WTC11 (cell line): Measurements from ENCODE around the gene CTIF. TPM values are rescaled to one million over a fixed set of nuclear protein-coding genes. Genes with fewer than 3 reads are reported as not detected.

ENCODE experiments used
- ATAC-seq: fragments of 200-7000 bp; cut with Tn5 transposase; 2 replicates; pipeline ENCODE4 v1.10.0; 2021; ENCODE audit warnings: mild to moderate bottlenecking, moderate library complexity
- CTCF ChIA-PET: fragments of 300-600 bp; sonication (Branson Sonifier 250); formaldehyde crosslinking; loops from one replicate; lab custom pipeline; 2021; ENCODE audit warnings: antibody characterized with exemption; lab: Charles Lee
- POLR2A ChIA-PET: fragments of 350-600 bp; sonication (Branson Sonifier 250); formaldehyde crosslinking; loops from one replicate; lab custom pipeline; 2021; ENCODE audit warnings: antibody characterized with exemption; lab: Charles Lee
- DNase-seq: peaks from one replicate; pipeline ENCODE4 v3.0.0; 2021; ENCODE audit warnings: low spot score
- H3K27ac Mint-ChIP-seq: 2 replicates; pipeline ENCODE4 v1.8.0; 2021; ENCODE audit warnings: mixed read lengths
- H3K27me3 Mint-ChIP-seq: 2 replicates; pipeline ENCODE4 v1.8.0; 2021; ENCODE audit warnings: low read depth, mild to moderate bottlenecking, moderate library complexity, mixed read lengths
- H3K36me3 Mint-ChIP-seq: 2 replicates; pipeline ENCODE4 v1.8.0; 2021; ENCODE audit warnings: mixed read lengths
- H3K4me1 Mint-ChIP-seq: 2 replicates; pipeline ENCODE4 v1.8.0; 2022; ENCODE audit warnings: mixed read lengths
- H3K4me3 Mint-ChIP-seq: 2 replicates; pipeline ENCODE4 v1.8.0; 2021; ENCODE audit warnings: mild to moderate bottlenecking, moderate library complexity, mixed read lengths
- H3K9me3 Mint-ChIP-seq: 2 replicates; pipeline ENCODE4 v1.8.0; 2021; ENCODE audit warnings: mixed read lengths
- ATF1 ChIP-seq: sonication (generic); formaldehyde crosslinking; IDR thresholded peaks from 2 replicates; pipeline ENCODE4 v1.8.1; 2023; ENCODE audit warnings: mild to moderate bottlenecking, moderate library complexity, missing genetic modification reagents
- CREM ChIP-seq: sonication (generic); formaldehyde crosslinking; IDR thresholded peaks from 2 replicates; pipeline ENCODE4 v1.8.1; 2022; ENCODE audit warnings: mild to moderate bottlenecking, missing genetic modification reagents, moderate library complexity
- GTF2I ChIP-seq: fragments of 250-450 bp; sonication (Bioruptor Pico); conservative IDR thresholded peaks from 2 replicates; pipeline ENCODE4 v1.4.0; 2021; ENCODE audit warnings: mild to moderate bottlenecking
- NFYB ChIP-seq: sonication (generic); formaldehyde crosslinking; conservative IDR thresholded peaks from 2 replicates; pipeline ENCODE4 v1.8.0; 2022; ENCODE audit warnings: low read depth, missing genetic modification reagents
- NR3C1 ChIP-seq: sonication (generic); formaldehyde crosslinking; conservative IDR thresholded peaks from 2 replicates; pipeline ENCODE4 v1.8.1; 2023; ENCODE audit warnings: low read depth, mild to moderate bottlenecking, missing genetic modification reagents
- SOX15 ChIP-seq: fragments of 250-450 bp; sonication (Bioruptor Pico); IDR thresholded peaks from 2 replicates; pipeline ENCODE4 v1.9.0; 2021; ENCODE audit warnings: mild to moderate bottlenecking
- SP1 ChIP-seq: sonication (generic); formaldehyde crosslinking; conservative IDR thresholded peaks from 2 replicates; pipeline ENCODE4 v1.8.1; 2022; ENCODE audit warnings: missing genetic modification reagents
- ZBTB21 ChIP-seq: sonication (generic); formaldehyde crosslinking; IDR thresholded peaks from 2 replicates; pipeline ENCODE4 v1.8.1; 2023; ENCODE audit warnings: mild to moderate bottlenecking, missing genetic modification reagents, borderline replicate concordance
- ZNF317 ChIP-seq: sonication (generic); formaldehyde crosslinking; IDR thresholded peaks from 2 replicates; pipeline ENCODE4 v1.8.1; 2023; ENCODE audit warnings: low read depth, mild to moderate bottlenecking, moderate library complexity, missing genetic modification reagents, borderline replicate concordance
- ZNF396 ChIP-seq: fragments of 250-450 bp; sonication (Bioruptor Pico); IDR thresholded peaks from 2 replicates; pipeline ENCODE4 v1.8.0; 2021; ENCODE audit warnings: mild to moderate bottlenecking, moderate library complexity, borderline replicate concordance
- total RNA-seq: library from RNA; stranded (reverse); gene quantifications from 3 replicates; pipeline ENCODE4 v1.2.3, GENCODE V29; 2021
- TF ChIP-seq, protein P1 (sequence below): sonication (generic); formaldehyde crosslinking; IDR thresholded peaks from 2 replicates; pipeline ENCODE4 v1.8.0; 2023; ENCODE audit warnings: missing genetic modification reagents
- TF ChIP-seq, protein P2 (sequence below): sonication (generic); formaldehyde crosslinking; IDR thresholded peaks from 2 replicates; pipeline ENCODE4 v1.8.0; 2022; ENCODE audit warnings: mild to moderate bottlenecking, missing genetic modification reagents
- TF ChIP-seq, protein P3 (sequence below): sonication (generic); formaldehyde crosslinking; IDR thresholded peaks from 2 replicates; pipeline ENCODE4 v1.8.0; 2022; ENCODE audit warnings: mild to moderate bottlenecking, missing genetic modification reagents
- TF ChIP-seq, protein P4 (sequence below): fragments of 250-450 bp; sonication (Bioruptor Pico); IDR thresholded peaks from 2 replicates; pipeline ENCODE4 v1.8.0; 2021; ENCODE audit warnings: mild to moderate bottlenecking
- TF ChIP-seq, protein P5 (sequence below): sonication (generic); formaldehyde crosslinking; IDR thresholded peaks from 2 replicates; pipeline ENCODE4 v1.8.1; 2023; ENCODE audit warnings: mild to moderate bottlenecking, missing genetic modification reagents, moderate library complexity
- TF ChIP-seq, protein P6 (sequence below): sonication (generic); formaldehyde crosslinking; IDR thresholded peaks from 2 replicates; pipeline ENCODE4 v1.8.1; 2023; ENCODE audit warnings: mild to moderate bottlenecking, missing genetic modification reagents, borderline replicate concordance
- TF ChIP-seq, protein P7 (sequence below): sonication (generic); formaldehyde crosslinking; IDR thresholded peaks from 2 replicates; pipeline ENCODE4 v1.8.0; 2022; ENCODE audit warnings: mild to moderate bottlenecking, missing genetic modification reagents
- TF ChIP-seq, protein P8 (sequence below): fragments of 250-450 bp; sonication (Bioruptor Pico); IDR thresholded peaks from 2 replicates; pipeline ENCODE4 v2.1.2; 2022; ENCODE audit warnings: mild to moderate bottlenecking, moderate library complexity
- TF ChIP-seq, protein P9 (sequence below): sonication (generic); formaldehyde crosslinking; IDR thresholded peaks from 2 replicates; pipeline ENCODE4 v1.8.1; 2023; ENCODE audit warnings: mild to moderate bottlenecking, missing genetic modification reagents

The CTIF gene
- total RNA-seq, 1 experiment from 2014 or later = 28.5 TPM

DNA sequence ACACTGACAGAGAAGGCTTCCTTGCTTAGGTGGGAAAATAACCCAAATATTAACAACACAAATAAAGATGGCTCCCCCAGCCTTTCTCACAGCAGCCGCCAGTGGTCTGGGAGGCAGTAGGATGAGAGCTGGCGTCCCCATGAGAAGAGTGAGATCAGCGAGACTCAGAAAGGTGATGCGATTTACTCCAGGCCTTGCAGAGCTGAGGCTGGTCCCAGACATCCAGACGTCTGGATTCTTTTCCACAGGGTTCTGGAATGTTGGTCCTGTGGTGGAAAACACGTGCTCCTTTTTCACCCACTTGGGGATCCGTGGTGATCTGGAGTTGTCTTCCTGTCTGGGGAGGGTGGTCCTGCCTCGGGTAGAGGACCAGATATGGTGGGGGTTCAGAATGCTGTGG, 190.6 kb downstream of the CTIF start:
- TF ChIP-seq, protein P1, sequence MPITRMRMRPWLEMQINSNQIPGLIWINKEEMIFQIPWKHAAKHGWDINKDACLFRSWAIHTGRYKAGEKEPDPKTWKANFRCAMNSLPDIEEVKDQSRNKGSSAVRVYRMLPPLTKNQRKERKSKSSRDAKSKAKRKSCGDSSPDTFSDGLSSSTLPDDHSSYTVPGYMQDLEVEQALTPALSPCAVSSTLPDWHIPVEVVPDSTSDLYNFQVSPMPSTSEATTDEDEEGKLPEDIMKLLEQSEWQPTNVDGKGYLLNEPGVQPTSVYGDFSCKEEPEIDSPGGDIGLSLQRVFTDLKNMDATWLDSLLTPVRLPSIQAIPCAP (CRISPR knock-in tag) = no peak
- TF ChIP-seq ZNF317 (CRISPR knock-in tag) = no peak
- no peak for TF ChIP-seq CREM (CRISPR knock-in tag)
- TF ChIP-seq ZBTB21 (CRISPR knock-in tag) = no peak
- TF ChIP-seq, protein P2, sequence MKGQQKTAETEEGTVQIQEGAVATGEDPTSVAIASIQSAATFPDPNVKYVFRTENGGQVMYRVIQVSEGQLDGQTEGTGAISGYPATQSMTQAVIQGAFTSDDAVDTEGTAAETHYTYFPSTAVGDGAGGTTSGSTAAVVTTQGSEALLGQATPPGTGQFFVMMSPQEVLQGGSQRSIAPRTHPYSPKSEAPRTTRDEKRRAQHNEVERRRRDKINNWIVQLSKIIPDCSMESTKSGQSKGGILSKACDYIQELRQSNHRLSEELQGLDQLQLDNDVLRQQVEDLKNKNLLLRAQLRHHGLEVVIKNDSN = no peak
- TF ChIP-seq, protein P3, sequence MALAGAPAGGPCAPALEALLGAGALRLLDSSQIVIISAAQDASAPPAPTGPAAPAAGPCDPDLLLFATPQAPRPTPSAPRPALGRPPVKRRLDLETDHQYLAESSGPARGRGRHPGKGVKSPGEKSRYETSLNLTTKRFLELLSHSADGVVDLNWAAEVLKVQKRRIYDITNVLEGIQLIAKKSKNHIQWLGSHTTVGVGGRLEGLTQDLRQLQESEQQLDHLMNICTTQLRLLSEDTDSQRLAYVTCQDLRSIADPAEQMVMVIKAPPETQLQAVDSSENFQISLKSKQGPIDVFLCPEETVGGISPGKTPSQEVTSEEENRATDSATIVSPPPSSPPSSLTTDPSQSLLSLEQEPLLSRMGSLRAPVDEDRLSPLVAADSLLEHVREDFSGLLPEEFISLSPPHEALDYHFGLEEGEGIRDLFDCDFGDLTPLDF (CRISPR knock-in tag) = no peak
- no peak for TF ChIP-seq SP1
- TF ChIP-seq, protein P4, sequence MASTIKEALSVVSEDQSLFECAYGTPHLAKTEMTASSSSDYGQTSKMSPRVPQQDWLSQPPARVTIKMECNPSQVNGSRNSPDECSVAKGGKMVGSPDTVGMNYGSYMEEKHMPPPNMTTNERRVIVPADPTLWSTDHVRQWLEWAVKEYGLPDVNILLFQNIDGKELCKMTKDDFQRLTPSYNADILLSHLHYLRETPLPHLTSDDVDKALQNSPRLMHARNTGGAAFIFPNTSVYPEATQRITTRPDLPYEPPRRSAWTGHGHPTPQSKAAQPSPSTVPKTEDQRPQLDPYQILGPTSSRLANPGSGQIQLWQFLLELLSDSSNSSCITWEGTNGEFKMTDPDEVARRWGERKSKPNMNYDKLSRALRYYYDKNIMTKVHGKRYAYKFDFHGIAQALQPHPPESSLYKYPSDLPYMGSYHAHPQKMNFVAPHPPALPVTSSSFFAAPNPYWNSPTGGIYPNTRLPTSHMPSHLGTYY (CRISPR knock-in tag) = no peak
- TF ChIP-seq, protein P5, sequence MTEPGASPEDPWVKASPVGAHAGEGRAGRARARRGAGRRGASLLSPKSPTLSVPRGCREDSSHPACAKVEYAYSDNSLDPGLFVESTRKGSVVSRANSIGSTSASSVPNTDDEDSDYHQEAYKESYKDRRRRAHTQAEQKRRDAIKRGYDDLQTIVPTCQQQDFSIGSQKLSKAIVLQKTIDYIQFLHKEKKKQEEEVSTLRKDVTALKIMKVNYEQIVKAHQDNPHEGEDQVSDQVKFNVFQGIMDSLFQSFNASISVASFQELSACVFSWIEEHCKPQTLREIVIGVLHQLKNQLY (CRISPR knock-in tag) = no peak
- TF ChIP-seq ATF1 (CRISPR knock-in tag) = no peak
- TF ChIP-seq NR3C1 (CRISPR knock-in tag) = no peak
- TF ChIP-seq, protein P6, sequence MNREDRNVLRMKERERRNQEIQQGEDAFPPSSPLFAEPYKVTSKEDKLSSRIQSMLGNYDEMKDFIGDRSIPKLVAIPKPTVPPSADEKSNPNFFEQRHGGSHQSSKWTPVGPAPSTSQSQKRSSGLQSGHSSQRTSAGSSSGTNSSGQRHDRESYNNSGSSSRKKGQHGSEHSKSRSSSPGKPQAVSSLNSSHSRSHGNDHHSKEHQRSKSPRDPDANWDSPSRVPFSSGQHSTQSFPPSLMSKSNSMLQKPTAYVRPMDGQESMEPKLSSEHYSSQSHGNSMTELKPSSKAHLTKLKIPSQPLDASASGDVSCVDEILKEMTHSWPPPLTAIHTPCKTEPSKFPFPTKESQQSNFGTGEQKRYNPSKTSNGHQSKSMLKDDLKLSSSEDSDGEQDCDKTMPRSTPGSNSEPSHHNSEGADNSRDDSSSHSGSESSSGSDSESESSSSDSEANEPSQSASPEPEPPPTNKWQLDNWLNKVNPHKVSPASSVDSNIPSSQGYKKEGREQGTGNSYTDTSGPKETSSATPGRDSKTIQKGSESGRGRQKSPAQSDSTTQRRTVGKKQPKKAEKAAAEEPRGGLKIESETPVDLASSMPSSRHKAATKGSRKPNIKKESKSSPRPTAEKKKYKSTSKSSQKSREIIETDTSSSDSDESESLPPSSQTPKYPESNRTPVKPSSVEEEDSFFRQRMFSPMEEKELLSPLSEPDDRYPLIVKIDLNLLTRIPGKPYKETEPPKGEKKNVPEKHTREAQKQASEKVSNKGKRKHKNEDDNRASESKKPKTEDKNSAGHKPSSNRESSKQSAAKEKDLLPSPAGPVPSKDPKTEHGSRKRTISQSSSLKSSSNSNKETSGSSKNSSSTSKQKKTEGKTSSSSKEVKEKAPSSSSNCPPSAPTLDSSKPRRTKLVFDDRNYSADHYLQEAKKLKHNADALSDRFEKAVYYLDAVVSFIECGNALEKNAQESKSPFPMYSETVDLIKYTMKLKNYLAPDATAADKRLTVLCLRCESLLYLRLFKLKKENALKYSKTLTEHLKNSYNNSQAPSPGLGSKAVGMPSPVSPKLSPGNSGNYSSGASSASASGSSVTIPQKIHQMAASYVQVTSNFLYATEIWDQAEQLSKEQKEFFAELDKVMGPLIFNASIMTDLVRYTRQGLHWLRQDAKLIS (CRISPR knock-in tag) = no peak

DNA sequence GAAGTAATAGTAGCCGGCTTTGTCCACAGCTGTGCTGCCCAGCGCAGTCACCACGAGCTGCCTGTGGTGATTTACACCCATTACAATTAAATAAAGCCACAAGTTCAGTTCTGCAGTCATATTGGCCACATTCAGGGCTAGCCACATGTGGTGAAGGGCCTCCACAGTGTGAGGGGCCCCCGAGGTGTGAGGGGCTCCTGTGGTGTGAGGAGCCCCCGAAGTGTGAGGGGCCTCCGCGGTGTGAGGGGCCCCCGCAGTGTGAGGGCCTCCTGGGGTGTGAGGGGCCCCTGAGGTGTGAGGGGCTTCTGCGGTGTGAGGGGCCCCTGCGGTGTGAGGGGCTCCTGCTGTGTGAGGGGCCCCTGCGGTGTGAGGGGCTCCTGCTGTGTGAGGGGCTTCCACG, 191.2 kb downstream of the CTIF start:
- no peak for DNase-seq
- H3K27ac Mint-ChIP-seq = no peak overlapping the region
- H3K4me1 Mint-ChIP-seq = peaks cover 15% of the 10 kb centered on the region
- no peaks in the 10 kb centered on the region for H3K9me3 Mint-ChIP-seq
- no peaks in the 10 kb centered on the region for H3K27me3 Mint-ChIP-seq
- CTCF ChIA-PET = no interaction called here
- H3K4me3 Mint-ChIP-seq = no peak overlapping the region
- POLR2A ChIA-PET = no interaction called here
- no peak for ATAC-seq
- H3K36me3 Mint-ChIP-seq = no peaks in the 10 kb centered on the region
- TF ChIP-seq NFYB (CRISPR knock-in tag) (no peak), ZNF396 (CRISPR knock-in tag) (no peak), SOX15 (CRISPR knock-in tag) (no peak), ZNF317 (CRISPR knock-in tag) (no peak), GTF2I (no peak)
- TF ChIP-seq, protein P1 (CRISPR knock-in tag) = no peak
- TF ChIP-seq, protein P7, sequence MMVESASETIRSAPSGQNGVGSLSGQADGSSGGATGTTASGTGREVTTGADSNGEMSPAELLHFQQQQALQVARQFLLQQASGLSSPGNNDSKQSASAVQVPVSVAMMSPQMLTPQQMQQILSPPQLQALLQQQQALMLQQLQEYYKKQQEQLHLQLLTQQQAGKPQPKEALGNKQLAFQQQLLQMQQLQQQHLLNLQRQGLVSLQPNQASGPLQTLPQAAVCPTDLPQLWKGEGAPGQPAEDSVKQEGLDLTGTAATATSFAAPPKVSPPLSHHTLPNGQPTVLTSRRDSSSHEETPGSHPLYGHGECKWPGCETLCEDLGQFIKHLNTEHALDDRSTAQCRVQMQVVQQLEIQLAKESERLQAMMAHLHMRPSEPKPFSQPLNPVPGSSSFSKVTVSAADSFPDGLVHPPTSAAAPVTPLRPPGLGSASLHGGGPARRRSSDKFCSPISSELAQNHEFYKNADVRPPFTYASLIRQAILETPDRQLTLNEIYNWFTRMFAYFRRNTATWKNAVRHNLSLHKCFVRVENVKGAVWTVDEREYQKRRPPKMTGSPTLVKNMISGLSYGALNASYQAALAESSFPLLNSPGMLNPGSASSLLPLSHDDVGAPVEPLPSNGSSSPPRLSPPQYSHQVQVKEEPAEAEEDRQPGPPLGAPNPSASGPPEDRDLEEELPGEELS (CRISPR knock-in tag) = no peak
- TF ChIP-seq, protein P8, sequence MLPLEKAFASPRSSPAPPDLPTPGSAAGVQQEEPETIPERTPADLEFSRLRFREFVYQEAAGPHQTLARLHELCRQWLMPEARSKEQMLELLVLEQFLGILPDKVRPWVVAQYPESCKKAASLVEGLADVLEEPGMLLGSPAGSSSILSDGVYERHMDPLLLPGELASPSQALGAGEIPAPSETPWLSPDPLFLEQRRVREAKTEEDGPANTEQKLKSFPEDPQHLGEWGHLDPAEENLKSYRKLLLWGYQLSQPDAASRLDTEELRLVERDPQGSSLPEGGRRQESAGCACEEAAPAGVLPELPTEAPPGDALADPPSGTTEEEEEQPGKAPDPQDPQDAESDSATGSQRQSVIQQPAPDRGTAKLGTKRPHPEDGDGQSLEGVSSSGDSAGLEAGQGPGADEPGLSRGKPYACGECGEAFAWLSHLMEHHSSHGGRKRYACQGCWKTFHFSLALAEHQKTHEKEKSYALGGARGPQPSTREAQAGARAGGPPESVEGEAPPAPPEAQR (CRISPR knock-in tag) = no peak
- TF ChIP-seq, protein P9, sequence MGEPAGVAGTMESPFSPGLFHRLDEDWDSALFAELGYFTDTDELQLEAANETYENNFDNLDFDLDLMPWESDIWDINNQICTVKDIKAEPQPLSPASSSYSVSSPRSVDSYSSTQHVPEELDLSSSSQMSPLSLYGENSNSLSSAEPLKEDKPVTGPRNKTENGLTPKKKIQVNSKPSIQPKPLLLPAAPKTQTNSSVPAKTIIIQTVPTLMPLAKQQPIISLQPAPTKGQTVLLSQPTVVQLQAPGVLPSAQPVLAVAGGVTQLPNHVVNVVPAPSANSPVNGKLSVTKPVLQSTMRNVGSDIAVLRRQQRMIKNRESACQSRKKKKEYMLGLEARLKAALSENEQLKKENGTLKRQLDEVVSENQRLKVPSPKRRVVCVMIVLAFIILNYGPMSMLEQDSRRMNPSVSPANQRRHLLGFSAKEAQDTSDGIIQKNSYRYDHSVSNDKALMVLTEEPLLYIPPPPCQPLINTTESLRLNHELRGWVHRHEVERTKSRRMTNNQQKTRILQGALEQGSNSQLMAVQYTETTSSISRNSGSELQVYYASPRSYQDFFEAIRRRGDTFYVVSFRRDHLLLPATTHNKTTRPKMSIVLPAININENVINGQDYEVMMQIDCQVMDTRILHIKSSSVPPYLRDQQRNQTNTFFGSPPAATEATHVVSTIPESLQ (CRISPR knock-in tag) = no peak

More for the DNA sequence above, 190.6 kb downstream of the CTIF start:
- H3K27me3 Mint-ChIP-seq = no peaks in the 10 kb centered on the region
- H3K4me1 Mint-ChIP-seq = peaks cover 10% of the 10 kb centered on the region
- DNase-seq (no peak), ATAC-seq (no peak)
- no peak overlapping the region for H3K4me3 Mint-ChIP-seq
- H3K9me3 Mint-ChIP-seq = no peaks in the 10 kb centered on the region
- ChIA-PET POLR2A (no interaction called here), CTCF (no interaction called here)
- H3K27ac Mint-ChIP-seq = no peak overlapping the region
- H3K36me3 Mint-ChIP-seq = no peaks in the 10 kb centered on the region
